ENCODE results near the gene CCNA1.

- TF ChIP-seq CTCF (IDR thresholded peaks at IDR 0.05; ENCODE audit: insufficient read depth, low read length, poor library complexity, severe bottlenecking) (no peak), EZH2phosphoT487 (conservative IDR thresholded peaks at IDR 0.05; ENCODE audit: low read length) (no peak)
Measured at GRCh38 chr13:36428086-36428485, 4.2 kb upstream of the CCNA1 start.

All from SU-DHL-6 (cell line).